ENCODE results near the gene NHEJ1. TPM values are rescaled to one million over a fixed set of nuclear protein-coding genes. Genes with fewer than 3 reads are reported as not detected.
A peak's percentile ranks its signal among the peaks of the same experiment; 100 is the strongest.
"Not testable (repeated sequence)": the region's sequence is repeated elsewhere in the genome, so short reads cannot be mapped to it uniquely, and the experiment has no call there.

The NHEJ1 gene
- total RNA-seq, 1 donor from 2014 or later: 13.1 TPM

GRCh38 chr2:219205981-219206327 is 45.3 kb upstream of the NHEJ1 start:
- no peak for TF ChIP-seq CTCF (conservative IDR thresholded peaks at IDR 0.05; ENCODE audit: low read depth, low read length)
- DNase-seq (ENCODE audit: low read depth): no peak
- H3K4me3 ChIP-seq (ENCODE audit: low read depth, low read length): peak overlapping the region; percentile 82

- no peak for TF ChIP-seq CTCF (conservative IDR thresholded peaks at IDR 0.05; ENCODE audit: low read depth, low read length)
- no peak for DNase-seq (ENCODE audit: low read depth)
- H3K4me3 ChIP-seq (ENCODE audit: low read depth, low read length): no peak overlapping the region
Measured at GRCh38 chr2:219205165-219205538, 44.5 kb upstream of the NHEJ1 start.

- DNase-seq (ENCODE audit: low read depth): no peak
- TF ChIP-seq CTCF (conservative IDR thresholded peaks at IDR 0.05; ENCODE audit: low read depth, low read length): no peak
- no peak overlapping the region for H3K4me3 ChIP-seq (ENCODE audit: low read depth, low read length)
Measured at GRCh38 chr2:219204425-219205164, 44.0 kb upstream of the NHEJ1 start.

- not testable (repeated sequence) for H3K4me3 ChIP-seq (ENCODE audit: low read depth, low read length); DNase-seq (ENCODE audit: low read depth)
Measured at GRCh38 chr2:219201331-219201730, 40.7 kb upstream of the NHEJ1 start.

- H3K4me3 ChIP-seq (ENCODE audit: low read depth, low read length); DNase-seq (ENCODE audit: low read depth): not testable (repeated sequence)
Measured at GRCh38 chr2:219200502-219201326, 40.1 kb upstream of the NHEJ1 start.

GRCh38 chr2:219199470-219200211 is 39.0 kb upstream of the NHEJ1 start:
- no peak overlapping the region for H3K4me3 ChIP-seq (ENCODE audit: low read depth, low read length)
- no peak for DNase-seq (ENCODE audit: low read depth)
- TF ChIP-seq CTCF (conservative IDR thresholded peaks at IDR 0.05; ENCODE audit: low read depth, low read length): no peak

- no peak for TF ChIP-seq CTCF (conservative IDR thresholded peaks at IDR 0.05; ENCODE audit: low read depth, low read length)
- no peak for DNase-seq (ENCODE audit: low read depth)
- no peak overlapping the region for H3K4me3 ChIP-seq (ENCODE audit: low read depth, low read length)
Measured at GRCh38 chr2:219198974-219199373, 38.4 kb upstream of the NHEJ1 start.

Data from epithelial cell of proximal tubule (primary cell).